HG03565 (cell line): ENCODE data around the gene ENPEP.
A peak's percentile ranks its signal among the peaks of the same experiment; 100 is the strongest.
"Not testable (repeated sequence)": the region's sequence is repeated elsewhere in the genome, so short reads cannot be mapped to it uniquely, and the experiment has no call there.

Experiments used
- ATAC-seq: cut with Tn5 transposase; IDR thresholded peaks from one replicate; pipeline ENCODE4 v1.9.1; 2021; ENCODE audit warnings: mild to moderate bottlenecking, moderate library complexity; ENCODE audit not compliant: unreplicated experiment

ENPEP gene

GRCh38 chr4:110484767-110485166 is 8.8 kb downstream of the ENPEP start:
- peak; percentile 23 for ATAC-seq

DNA sequence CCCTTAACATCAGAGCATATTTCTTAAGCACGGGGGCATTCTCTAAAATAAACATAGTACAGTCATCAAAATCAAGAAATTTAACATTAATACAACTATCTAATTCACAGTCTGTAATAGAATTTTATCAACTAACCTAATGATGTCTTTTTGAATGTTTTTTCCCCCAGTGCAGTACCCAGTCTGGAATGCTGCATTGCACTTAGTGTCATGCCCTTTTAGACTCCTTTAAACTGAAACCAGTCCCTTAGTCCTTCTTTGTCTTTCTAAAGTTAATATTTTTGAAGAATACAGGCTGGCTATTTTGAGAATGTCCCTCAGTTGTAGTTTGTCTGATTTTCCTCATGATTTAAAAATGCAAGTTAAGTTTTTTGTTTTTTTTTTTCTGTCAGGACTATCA is 9.5 kb downstream of the ENPEP start:
- no peak for ATAC-seq

- no peak for ATAC-seq
Observed at GRCh38 chr4:110486256-110486655, 10.3 kb downstream of the ENPEP start.

DNA sequence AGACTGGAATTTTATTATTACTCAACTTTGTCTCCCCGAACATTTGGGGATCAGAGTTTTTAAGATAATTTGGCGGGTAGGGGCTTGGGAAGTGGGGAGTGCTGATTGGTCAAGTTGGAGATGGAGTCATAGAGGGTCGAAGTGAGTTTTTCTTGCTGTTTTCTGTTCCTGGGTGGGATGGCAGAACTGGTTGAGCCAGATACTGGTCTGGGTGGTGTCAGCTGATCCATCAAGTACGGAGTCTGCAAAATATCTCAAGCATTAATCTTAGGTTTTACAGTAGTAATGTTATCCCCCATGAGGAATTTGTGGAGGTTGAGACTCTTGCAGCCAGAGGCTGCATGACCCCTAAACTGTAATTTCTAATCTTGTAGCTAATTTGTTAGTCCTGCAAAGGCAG is 10.9 kb downstream of the ENPEP start:
- ATAC-seq, result not testable (repeated sequence)

- no peak for ATAC-seq
Observed at GRCh38 chr4:110487873-110488272, 11.9 kb downstream of the ENPEP start.

DNA sequence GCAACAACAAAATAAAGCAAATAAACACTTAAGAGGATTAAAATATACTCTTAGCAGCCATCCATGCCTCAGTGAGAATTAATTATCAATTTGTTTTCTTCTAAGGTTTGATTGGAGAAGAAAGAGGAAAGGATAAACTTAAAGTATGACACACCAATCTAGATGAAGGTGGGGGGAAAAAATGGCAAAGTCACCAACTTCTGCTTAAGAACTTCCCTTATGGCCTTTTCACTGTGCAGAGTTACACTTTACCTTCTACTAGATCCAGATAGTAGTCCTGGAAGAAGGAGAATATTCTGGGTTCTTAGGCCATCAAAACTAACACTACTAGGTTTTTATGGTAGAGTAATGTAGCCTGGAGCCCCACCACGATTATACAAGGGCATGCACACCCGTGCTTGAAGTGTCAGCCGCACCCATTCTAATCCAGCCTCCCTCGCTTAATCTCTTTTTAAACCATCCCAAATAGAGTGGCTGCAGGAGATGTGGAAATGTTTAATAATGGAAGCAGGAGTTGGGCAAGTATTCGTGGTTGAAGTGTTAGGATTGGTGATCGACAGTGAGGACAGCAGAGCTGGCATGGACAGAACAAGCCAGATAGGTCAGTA is 14.1 kb downstream of the ENPEP start:
- no peak for ATAC-seq

- ATAC-seq, result no peak
Observed at GRCh38 chr4:110492522-110492921, 16.6 kb downstream of the ENPEP start.

GRCh38 chr4:110493520-110493919 is 17.6 kb downstream of the ENPEP start:
- no peak for ATAC-seq

- no peak for ATAC-seq
Observed at GRCh38 chr4:110498420-110498819, 22.5 kb downstream of the ENPEP start.

- ATAC-seq, result no peak
Observed at GRCh38 chr4:110499126-110499525, 23.2 kb downstream of the ENPEP start.

DNA sequence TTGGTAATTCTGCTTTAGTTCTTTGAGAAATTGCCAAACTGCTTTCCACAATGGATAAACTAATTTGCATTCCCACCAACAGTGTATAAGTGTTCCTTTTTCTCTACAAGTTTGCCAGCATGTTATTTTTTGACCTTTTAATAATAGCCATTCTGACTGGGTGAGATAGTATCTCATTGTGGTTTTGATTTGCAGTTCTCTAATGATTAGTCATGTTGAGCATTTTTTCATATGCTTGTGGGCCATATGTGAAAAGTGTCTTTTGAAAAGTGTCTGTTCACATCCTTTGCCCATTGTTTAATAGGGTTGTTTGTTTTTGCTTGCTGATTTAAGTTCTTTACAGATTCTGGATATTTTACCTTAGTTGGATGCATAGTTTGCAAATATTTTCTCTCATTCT is 25.9 kb downstream of the ENPEP start:
- ATAC-seq, result no peak

DNA sequence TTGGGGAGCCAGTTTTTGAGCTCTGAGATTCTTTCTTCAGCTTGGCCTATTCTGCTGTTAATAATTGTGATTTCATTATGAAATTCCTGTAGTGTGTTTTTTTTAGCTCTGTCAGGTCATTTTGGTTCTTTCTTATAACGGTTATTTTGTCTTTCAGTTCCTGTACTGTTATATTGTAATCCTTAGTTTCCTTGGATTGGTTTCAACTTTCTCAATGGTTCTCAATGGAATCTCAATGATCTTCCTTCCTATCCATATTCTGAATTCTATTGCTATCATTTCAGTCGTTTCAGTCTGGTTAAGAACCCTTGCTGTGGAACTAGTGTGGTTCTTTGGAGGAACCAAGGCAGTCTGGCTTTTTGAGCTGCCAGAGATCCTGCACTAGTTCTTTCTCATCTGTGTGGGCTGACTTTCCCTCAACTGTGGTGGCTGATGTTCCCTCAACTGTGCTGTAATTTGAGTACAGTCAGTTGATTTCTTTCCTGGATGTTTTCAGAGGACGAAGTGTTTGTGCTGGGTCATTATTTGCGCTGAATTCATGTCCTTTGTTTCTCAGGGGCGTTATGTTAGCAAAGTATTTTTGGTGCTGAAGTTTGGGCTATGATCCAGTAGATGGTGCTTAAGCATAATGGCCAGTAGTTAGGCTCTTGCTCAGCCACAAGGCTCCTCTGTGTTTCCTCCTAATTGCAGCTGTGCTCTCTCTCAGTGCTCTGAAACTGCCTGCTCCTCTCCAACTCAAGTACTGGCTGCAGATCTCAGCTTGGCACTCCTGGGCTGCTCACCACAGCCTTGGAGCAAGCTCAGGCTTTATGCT is 27.5 kb downstream of the ENPEP start:
- no peak for ATAC-seq

- ATAC-seq, result no peak
Observed at GRCh38 chr4:110504084-110504435, 28.1 kb downstream of the ENPEP start.

GRCh38 chr4:110505440-110505839 is 29.5 kb downstream of the ENPEP start:
- no peak for ATAC-seq

DNA sequence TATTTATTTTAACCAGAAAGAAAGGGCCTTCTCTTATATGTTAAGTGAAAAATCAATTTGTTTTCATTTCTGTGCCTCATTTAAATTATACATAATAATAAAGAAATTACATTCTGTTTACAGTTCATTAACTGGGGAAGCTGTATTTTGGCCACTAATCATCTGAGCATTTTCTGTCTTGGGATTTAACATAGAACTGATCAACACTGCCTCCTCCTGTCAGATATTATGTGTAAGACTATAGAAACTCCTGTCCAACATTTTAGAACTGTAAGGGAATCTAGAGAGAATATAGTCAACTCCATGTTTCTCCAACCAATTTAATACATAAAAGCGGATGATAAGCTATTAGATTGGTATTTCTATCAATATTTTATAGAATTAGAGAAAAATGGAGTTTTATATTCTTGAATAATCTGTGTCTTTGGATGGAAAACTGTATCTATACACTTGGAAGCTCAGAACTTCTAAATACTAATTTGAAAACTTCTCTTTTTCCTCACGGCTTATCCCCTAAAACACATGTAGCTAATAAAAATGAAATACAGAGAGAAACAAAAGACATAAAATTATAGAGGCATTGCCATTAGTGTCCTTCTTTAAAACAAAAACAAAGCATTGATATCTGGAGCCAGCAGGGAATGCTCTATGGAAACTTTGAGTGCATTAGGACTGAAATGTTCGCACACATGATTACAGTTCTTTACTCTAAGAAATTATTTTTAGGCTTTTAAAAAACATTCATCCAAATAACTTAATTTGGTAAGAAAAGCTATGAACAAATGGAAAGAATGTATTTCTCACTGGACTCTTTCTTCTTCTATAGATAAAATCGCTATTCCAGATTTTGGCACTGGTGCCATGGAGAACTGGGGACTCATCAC is 33.1 kb downstream of the ENPEP start:
- no peak for ATAC-seq

DNA sequence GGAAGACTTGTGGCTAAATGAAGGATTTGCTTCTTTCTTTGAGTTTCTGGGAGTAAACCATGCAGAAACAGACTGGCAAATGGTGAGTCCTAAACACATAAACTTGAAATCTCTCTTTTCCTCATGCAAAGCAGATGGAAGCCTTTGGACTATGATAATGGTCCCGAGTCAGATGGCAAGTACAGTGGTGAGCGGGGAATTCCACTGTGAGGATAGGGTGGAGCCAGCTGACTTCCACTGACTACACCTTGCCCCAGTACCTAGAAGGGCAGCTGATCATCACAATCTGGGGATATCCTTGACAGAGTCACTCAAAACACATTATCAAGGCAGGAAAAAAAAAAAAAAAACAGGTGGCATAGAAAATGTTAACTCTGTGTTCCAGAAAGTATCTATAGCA is 34.3 kb downstream of the ENPEP start:
- no peak for ATAC-seq

DNA sequence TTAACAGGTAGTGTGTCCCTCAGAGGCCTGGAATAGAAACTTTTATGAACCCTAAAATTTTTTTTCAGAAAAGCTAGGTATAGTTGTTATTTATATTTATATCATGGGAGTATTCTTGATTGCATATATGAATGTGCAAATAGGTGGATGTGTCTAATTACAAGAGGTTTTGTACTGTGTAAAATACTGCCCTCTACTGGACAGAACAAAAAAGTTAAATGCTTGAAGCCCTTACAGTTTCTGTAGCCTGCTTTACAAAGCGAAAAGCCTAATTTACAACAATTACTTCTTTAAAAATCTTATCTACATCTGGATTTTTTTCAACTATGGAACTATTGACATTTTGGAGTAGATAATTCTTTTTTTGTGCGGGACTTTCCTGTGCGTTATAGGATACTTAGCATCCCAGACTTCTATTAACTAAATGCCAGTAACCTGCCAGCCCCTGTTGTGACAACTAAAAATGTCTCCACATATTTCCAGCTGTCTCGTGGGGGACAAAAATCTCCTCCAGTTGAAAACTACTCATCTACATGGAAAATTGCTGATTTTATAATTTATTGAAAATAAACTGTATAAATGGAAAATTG is 35.1 kb downstream of the ENPEP start:
- ATAC-seq, result no peak

DNA sequence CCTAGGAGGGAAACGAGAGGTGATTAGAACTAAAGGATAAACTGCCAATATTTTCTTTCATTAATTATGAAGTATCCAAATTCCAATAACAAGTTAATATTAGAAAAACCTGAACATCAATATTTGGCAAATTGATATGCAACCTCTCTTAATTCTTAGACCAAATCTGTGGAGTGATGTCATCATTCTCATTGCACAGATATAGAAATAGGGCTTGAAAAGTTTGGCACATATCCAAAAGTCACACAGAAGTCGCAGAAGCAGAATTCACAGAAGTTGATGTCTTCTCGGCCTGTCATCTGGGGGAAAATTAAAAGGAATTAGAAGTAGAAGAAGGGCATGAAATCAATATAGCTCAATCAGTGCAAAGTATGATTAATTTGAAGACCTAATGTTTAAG is 36.9 kb downstream of the ENPEP start:
- ATAC-seq, result no peak

DNA sequence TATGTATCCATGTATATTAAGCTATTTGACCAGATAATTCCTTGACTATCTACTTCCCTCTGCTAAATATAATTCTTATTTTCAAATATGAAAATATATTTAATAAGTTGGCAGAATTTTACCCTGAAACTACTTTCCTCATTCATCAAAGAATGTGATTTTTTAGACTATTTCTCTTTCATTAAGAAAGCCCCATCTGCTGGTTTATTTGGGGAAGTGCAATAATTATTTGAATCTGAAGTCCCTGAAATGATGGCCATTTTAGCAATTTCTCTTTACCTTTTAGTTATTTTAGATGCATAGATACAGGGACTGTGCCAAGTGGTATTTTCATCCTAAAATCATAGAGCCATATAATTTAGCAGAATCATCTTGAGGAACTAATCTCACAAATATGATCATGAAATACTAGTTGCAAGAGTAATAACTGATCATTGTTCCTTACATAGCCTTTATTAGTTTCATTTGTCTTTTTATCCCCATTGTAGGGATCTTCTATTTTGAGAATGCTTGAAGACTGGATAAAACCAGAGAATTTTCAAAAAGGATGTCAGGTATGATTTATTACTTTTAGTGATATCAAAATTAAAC is 39.0 kb downstream of the ENPEP start:
- no peak for ATAC-seq

DNA sequence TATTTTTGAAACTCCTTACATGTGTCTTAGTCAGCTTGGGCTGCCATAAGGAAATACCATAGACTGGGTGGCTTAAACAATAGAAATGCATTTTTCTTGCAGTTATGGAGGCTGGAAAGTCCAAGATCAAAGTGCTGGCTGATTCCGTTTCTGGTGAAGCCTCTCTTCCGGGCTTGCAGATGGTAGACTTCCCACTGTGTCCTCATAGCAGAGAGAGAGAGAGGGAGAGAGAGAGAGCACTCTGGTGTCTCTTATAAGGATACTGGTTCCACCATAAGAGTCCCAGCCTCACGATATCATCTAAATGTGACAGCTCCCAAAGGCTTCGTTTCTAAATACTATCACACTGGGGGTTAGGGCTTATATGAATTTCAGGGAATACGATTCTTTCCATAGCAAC is 39.7 kb downstream of the ENPEP start:
- no peak for ATAC-seq
